ENCODE results near the gene CEACAM8. TPM values are rescaled to one million over a fixed set of nuclear protein-coding genes. Genes with fewer than 3 reads are reported as not detected.

Gene CEACAM8
- total RNA-seq, 1 donor from 2014 or later: not detected

GRCh38 chr19:42584466-42584865 is 10.3 kb downstream of the CEACAM8 start:
- Mint-ChIP-seq H3K4me3 (ENCODE audit: unreplicated experiment) (no peak overlapping the region), H3K27me3 (ENCODE audit: low read depth) (peaks cover 21% of the 10 kb centered on the region), H3K27ac (ENCODE audit: unreplicated experiment) (no peak overlapping the region), H3K9me3 (ENCODE audit: low read depth) (no peaks in the 10 kb centered on the region), H3K4me1 (ENCODE audit: low read depth) (no peaks in the 10 kb centered on the region), H3K36me3 (ENCODE audit: low read depth) (no peaks in the 10 kb centered on the region)
- TF ChIP-seq CTCF (IDR thresholded peaks at IDR 0.05): no peak
- DNase-seq (ENCODE audit: low spot score): no peak

GRCh38 chr19:42577016-42577415 is 17.7 kb downstream of the CEACAM8 start:
- Mint-ChIP-seq H3K36me3 (ENCODE audit: low read depth) (no peaks in the 10 kb centered on the region), H3K27ac (ENCODE audit: unreplicated experiment) (no peak overlapping the region), H3K4me3 (ENCODE audit: unreplicated experiment) (no peak overlapping the region), H3K9me3 (ENCODE audit: low read depth) (no peaks in the 10 kb centered on the region), H3K4me1 (ENCODE audit: low read depth) (no peaks in the 10 kb centered on the region), H3K27me3 (ENCODE audit: low read depth) (peaks cover 15% of the 10 kb centered on the region)
- TF ChIP-seq CTCF (IDR thresholded peaks at IDR 0.05): no peak
- no peak for DNase-seq (ENCODE audit: low spot score)

GRCh38 chr19:42576241-42576640 is 18.5 kb downstream of the CEACAM8 start:
- no peak for TF ChIP-seq CTCF (IDR thresholded peaks at IDR 0.05)
- peaks cover 17% of the 10 kb centered on the region for H3K27me3 Mint-ChIP-seq (ENCODE audit: low read depth)
- DNase-seq (ENCODE audit: low spot score): no peak
- no peaks in the 10 kb centered on the region for H3K9me3 Mint-ChIP-seq (ENCODE audit: low read depth)
- H3K4me3 Mint-ChIP-seq (ENCODE audit: unreplicated experiment): no peak overlapping the region
- no peaks in the 10 kb centered on the region for H3K36me3 Mint-ChIP-seq (ENCODE audit: low read depth)
- H3K27ac Mint-ChIP-seq (ENCODE audit: unreplicated experiment): no peak overlapping the region
- H3K4me1 Mint-ChIP-seq (ENCODE audit: low read depth): no peaks in the 10 kb centered on the region

- DNase-seq (ENCODE audit: low spot score): no peak
- no peak for TF ChIP-seq CTCF (IDR thresholded peaks at IDR 0.05)
- Mint-ChIP-seq H3K4me3 (ENCODE audit: unreplicated experiment) (no peak overlapping the region), H3K36me3 (ENCODE audit: low read depth) (no peaks in the 10 kb centered on the region), H3K27me3 (ENCODE audit: low read depth) (peaks cover 26% of the 10 kb centered on the region), H3K4me1 (ENCODE audit: low read depth) (no peaks in the 10 kb centered on the region), H3K9me3 (ENCODE audit: low read depth) (no peaks in the 10 kb centered on the region), H3K27ac (ENCODE audit: unreplicated experiment) (no peak overlapping the region)
Observed at GRCh38 chr19:42573642-42574041, 21.1 kb downstream of the CEACAM8 start.

GRCh38 chr19:42571116-42571515 is 23.6 kb downstream of the CEACAM8 start:
- Mint-ChIP-seq H3K36me3 (ENCODE audit: low read depth) (no peaks in the 10 kb centered on the region), H3K27me3 (ENCODE audit: low read depth) (peaks cover 32% of the 10 kb centered on the region), H3K27ac (ENCODE audit: unreplicated experiment) (no peak overlapping the region), H3K9me3 (ENCODE audit: low read depth) (no peaks in the 10 kb centered on the region), H3K4me3 (ENCODE audit: unreplicated experiment) (no peak overlapping the region), H3K4me1 (ENCODE audit: low read depth) (no peaks in the 10 kb centered on the region)
- no peak for DNase-seq (ENCODE audit: low spot score)
- TF ChIP-seq CTCF (IDR thresholded peaks at IDR 0.05): no peak
